GM18868 (cell line): ENCODE data around the gene PDE3A.

Experiments
- ATAC-seq: cut with Tn5 transposase; IDR thresholded peaks from one replicate; pipeline ENCODE4 v1.9.1; 2021; ENCODE audit warnings: mild to moderate bottlenecking, moderate library complexity; ENCODE audit not compliant: unreplicated experiment

PDE3A gene

GRCh38 chr12:20420557-20420956 lies 52.2 kb downstream of the PDE3A start:
- ATAC-seq: no peak

GRCh38 chr12:20421421-20421820 lies 53.1 kb downstream of the PDE3A start:
- ATAC-seq: no peak

GRCh38 chr12:20423557-20423956 lies 55.2 kb downstream of the PDE3A start:
- no peak for ATAC-seq

GRCh38 chr12:20424841-20425240 lies 56.5 kb downstream of the PDE3A start:
- no peak for ATAC-seq

GRCh38 chr12:20426191-20426590 lies 57.9 kb downstream of the PDE3A start:
- ATAC-seq: no peak

- ATAC-seq: no peak
These were observed 58.6 kb downstream of the PDE3A start for GRCh38 chr12:20426957-20427356.

GRCh38 chr12:20429852-20430251 lies 61.5 kb downstream of the PDE3A start:
- no peak for ATAC-seq

GRCh38 chr12:20432290-20432689 lies 64.0 kb downstream of the PDE3A start:
- ATAC-seq: no peak

- ATAC-seq: no peak
These were observed 66.7 kb downstream of the PDE3A start for GRCh38 chr12:20434996-20435395.

GRCh38 chr12:20436316-20436715 lies 68.0 kb downstream of the PDE3A start:
- ATAC-seq: no peak

GRCh38 chr12:20438299-20438779 lies 70.0 kb downstream of the PDE3A start:
- ATAC-seq: no peak

- ATAC-seq: no peak
These were observed 71.3 kb downstream of the PDE3A start for GRCh38 chr12:20439626-20440025.

- no peak for ATAC-seq
These were observed 72.1 kb downstream of the PDE3A start for GRCh38 chr12:20440408-20440807.

GRCh38 chr12:20442322-20442721 lies 74.0 kb downstream of the PDE3A start:
- ATAC-seq: no peak

- no peak for ATAC-seq
These were observed 74.9 kb downstream of the PDE3A start for GRCh38 chr12:20443255-20443654.

- no peak for ATAC-seq
These were observed 75.5 kb downstream of the PDE3A start for GRCh38 chr12:20443792-20444191.

GRCh38 chr12:20444595-20445170 lies 76.3 kb downstream of the PDE3A start:
- ATAC-seq: no peak

- ATAC-seq: no peak
These were observed 77.3 kb downstream of the PDE3A start for GRCh38 chr12:20445687-20446086.

GRCh38 chr12:20446836-20447235 lies 78.5 kb downstream of the PDE3A start:
- no peak for ATAC-seq

- no peak for ATAC-seq
These were observed 80.4 kb downstream of the PDE3A start for GRCh38 chr12:20448781-20449180.

- no peak for ATAC-seq
These were observed 82.3 kb downstream of the PDE3A start for GRCh38 chr12:20450591-20451180.

- ATAC-seq: no peak
These were observed 83.4 kb downstream of the PDE3A start for GRCh38 chr12:20451761-20452160.

GRCh38 chr12:20452496-20453010 lies 84.2 kb downstream of the PDE3A start:
- no peak for ATAC-seq
